ENCODE results near the gene YWHAH.

YWHAH gene

DNA sequence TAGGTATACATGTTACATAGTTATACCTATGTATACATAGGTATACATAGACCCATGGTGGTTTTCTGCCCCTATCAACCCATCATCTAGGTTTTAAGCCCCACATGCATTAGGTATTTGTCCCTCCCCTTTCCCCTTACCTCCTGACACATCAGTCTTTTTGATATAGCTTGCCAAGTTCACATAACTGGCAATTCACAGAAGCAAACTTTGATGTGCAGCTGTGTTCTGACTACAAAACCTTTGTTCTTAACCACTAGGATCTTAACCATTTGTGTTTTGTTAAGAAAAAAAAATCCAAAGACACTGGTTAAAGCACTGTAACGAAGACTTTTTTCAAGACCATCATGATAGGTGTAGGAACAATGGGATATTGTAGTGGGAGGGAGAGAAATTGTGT is 55.8 kb downstream of the YWHAH start:
- Histone ChIP-seq H3K27me3 (replicated peaks; ENCODE audit: control insufficient read depth, insufficient read depth, low read length) (no peaks in the 10 kb centered on the region), H3K36me3 (ENCODE audit: control insufficient read depth, insufficient read depth, low read length) (no peaks in the 10 kb centered on the region), H3K4me3 (replicated peaks; ENCODE audit: low read depth, low read length) (no peak overlapping the region)
- DNase-seq (ENCODE audit: extremely low read depth, insufficient read length): no peak
- TF ChIP-seq, protein P1, sequence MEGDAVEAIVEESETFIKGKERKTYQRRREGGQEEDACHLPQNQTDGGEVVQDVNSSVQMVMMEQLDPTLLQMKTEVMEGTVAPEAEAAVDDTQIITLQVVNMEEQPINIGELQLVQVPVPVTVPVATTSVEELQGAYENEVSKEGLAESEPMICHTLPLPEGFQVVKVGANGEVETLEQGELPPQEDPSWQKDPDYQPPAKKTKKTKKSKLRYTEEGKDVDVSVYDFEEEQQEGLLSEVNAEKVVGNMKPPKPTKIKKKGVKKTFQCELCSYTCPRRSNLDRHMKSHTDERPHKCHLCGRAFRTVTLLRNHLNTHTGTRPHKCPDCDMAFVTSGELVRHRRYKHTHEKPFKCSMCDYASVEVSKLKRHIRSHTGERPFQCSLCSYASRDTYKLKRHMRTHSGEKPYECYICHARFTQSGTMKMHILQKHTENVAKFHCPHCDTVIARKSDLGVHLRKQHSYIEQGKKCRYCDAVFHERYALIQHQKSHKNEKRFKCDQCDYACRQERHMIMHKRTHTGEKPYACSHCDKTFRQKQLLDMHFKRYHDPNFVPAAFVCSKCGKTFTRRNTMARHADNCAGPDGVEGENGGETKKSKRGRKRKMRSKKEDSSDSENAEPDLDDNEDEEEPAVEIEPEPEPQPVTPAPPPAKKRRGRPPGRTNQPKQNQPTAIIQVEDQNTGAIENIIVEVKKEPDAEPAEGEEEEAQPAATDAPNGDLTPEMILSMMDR (IDR thresholded peaks at IDR 0.05; ENCODE audit: insufficient read depth, low read length, poor library complexity, severe bottlenecking): no peak

DNA sequence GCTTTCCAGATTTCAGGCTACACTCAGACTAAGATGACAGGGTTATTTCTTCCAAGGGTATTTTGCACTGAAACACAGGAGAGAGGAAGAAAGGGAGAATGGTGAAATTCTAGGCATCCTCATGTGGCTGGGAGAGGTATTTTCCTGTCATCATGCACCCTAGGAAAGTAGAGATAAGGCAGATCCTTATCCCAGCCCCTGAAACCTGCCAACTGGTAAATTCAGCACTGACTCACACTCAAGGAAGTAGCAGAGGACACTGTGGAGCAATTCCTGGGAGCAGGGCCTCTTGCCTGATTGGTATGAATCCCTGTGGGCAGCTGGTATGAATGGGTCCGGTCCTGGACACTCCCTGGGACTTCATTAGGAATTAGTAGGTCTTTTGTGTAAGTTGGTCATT is 61.1 kb downstream of the YWHAH start:
- no peaks in the 10 kb centered on the region for H3K27me3 ChIP-seq (replicated peaks; ENCODE audit: control insufficient read depth, insufficient read depth, low read length)
- no peaks in the 10 kb centered on the region for H3K36me3 ChIP-seq (ENCODE audit: control insufficient read depth, insufficient read depth, low read length)
- TF ChIP-seq, protein P1 (IDR thresholded peaks at IDR 0.05; ENCODE audit: insufficient read depth, low read length, poor library complexity, severe bottlenecking): no peak
- no peak for DNase-seq (ENCODE audit: extremely low read depth, insufficient read length)
- no peak overlapping the region for H3K4me3 ChIP-seq (replicated peaks; ENCODE audit: low read depth, low read length)

Measured in GM06990 (cell line).